IMR-90 (cell line): ENCODE results near the gene ILF2. TPM values are rescaled to one million over a fixed set of nuclear protein-coding genes. Genes with fewer than 3 reads are reported as not detected.

ENCODE experiments used
- ATAC-seq: fragments of 200-7000 bp; cut with Tn5 transposase; 2 replicates; pipeline ENCODE4 v1.9.1; 2020; ENCODE audit warnings: low read depth, mild to moderate bottlenecking, moderate library complexity
- BruUV-seq: library from RNA; stranded (reverse); fragments of 400-500 nt; replicated peaks from 2 replicates; lab custom pipeline; 2021; lab: Mats Ljungman, UMichigan
- CTCF ChIA-PET: fragments of 300-600 bp; formaldehyde crosslinking; extraction: SDS; loops from one replicate; lab custom pipeline; 2021; ENCODE audit warnings: antibody characterized with exemption; lab: Yijun Ruan, JAX
- POLR2A ChIA-PET: fragments of 300-600 bp; sonication (Branson Sonifier 250); formaldehyde crosslinking; loops from one replicate; lab custom pipeline; 2022; ENCODE audit warnings: antibody characterized with exemption; ENCODE audit not compliant: unreplicated experiment; lab: Charles Lee
- DNase-seq: peaks from one replicate; pipeline ENCODE4 v3.0.0; 2013
- H2AFZ ChIP-seq: replicated peaks from 2 replicates; pipeline ENCODE3; 2013; ENCODE audit warnings: low read length, mild to moderate bottlenecking; ENCODE audit not compliant: poor library complexity
- H2AK5ac ChIP-seq: 2 replicates; pipeline ENCODE4 v1.6.1; 2013; ENCODE audit warnings: low read depth, low read length, inconsistent platforms
- H2AK9ac ChIP-seq: replicated peaks from 2 replicates; pipeline ENCODE3; 2013; ENCODE audit warnings: mild to moderate bottlenecking, low read depth, low read length, moderate library complexity; ENCODE audit not compliant: poor library complexity
- H2BK120ac ChIP-seq: 2 replicates; pipeline ENCODE4 v1.6.1; 2013; ENCODE audit warnings: low read depth, low read length, inconsistent platforms
- H2BK15ac ChIP-seq: 3 replicates; pipeline ENCODE4 v1.6.1; 2013; ENCODE audit warnings: low read depth, low read length, inconsistent platforms
- H2BK20ac ChIP-seq: 2 replicates; pipeline ENCODE4 v1.6.1; 2013; ENCODE audit warnings: low read depth, mild to moderate bottlenecking, inconsistent platforms, low read length, moderate library complexity
- H2BK5ac ChIP-seq: 2 replicates; pipeline ENCODE4 v1.6.1; 2013; ENCODE audit warnings: mild to moderate bottlenecking, low read depth, low read length, inconsistent platforms; ENCODE audit not compliant: poor library complexity, severe bottlenecking
- H3K14ac ChIP-seq: replicated peaks from 2 replicates; pipeline ENCODE4 v1.6.1; 2013; ENCODE audit warnings: low read depth, low read length, inconsistent platforms
- H3K18ac ChIP-seq: 2 replicates; pipeline ENCODE4 v1.6.1; 2013; ENCODE audit warnings: low read depth, low read length, control low read depth
- H3K23ac ChIP-seq: 2 replicates; pipeline ENCODE4 v1.6.1; 2013; ENCODE audit warnings: low read depth, low read length, inconsistent platforms
- H3K27ac ChIP-seq: 2 replicates; pipeline ENCODE4 v1.5.1; 2013; ENCODE audit warnings: mild to moderate bottlenecking, control low read depth, low read length; ENCODE audit not compliant: insufficient read depth
- H3K27me3 ChIP-seq: 2 replicates; pipeline ENCODE4 v1.6.1; 2013; ENCODE audit warnings: low read length; ENCODE audit not compliant: control insufficient read depth, insufficient read depth
- H3K36me3 ChIP-seq: 2 replicates; pipeline ENCODE4 v1.6.1; 2013; ENCODE audit warnings: low read length, mixed read lengths; ENCODE audit not compliant: control insufficient read depth, insufficient read depth
- H3K4ac ChIP-seq: 2 replicates; pipeline ENCODE4 v1.6.1; 2013; ENCODE audit warnings: low read depth, low read length, inconsistent platforms
- H3K4me1 ChIP-seq: 2 replicates; pipeline ENCODE4 v1.6.1; 2013; ENCODE audit warnings: low read length, mixed read lengths; ENCODE audit not compliant: control insufficient read depth, insufficient read depth
- H3K4me2 ChIP-seq: 2 replicates; pipeline ENCODE4 v1.6.1; 2013; ENCODE audit warnings: low read depth, mild to moderate bottlenecking, control low read depth, low read length, moderate library complexity
- H3K4me3 ChIP-seq: 2 replicates; pipeline ENCODE4 v1.5.1; 2013; ENCODE audit warnings: low read depth, mild to moderate bottlenecking, control low read depth, low read length, moderate library complexity; ENCODE audit not compliant: insufficient read depth
- H3K56ac ChIP-seq: 2 replicates; pipeline ENCODE4 v1.6.1; 2013; ENCODE audit warnings: low read length, inconsistent platforms; ENCODE audit not compliant: insufficient read depth; ENCODE audit errors: extremely low read depth
- H3K79me1 ChIP-seq, 2 experiments: 2 replicates each; pipeline ENCODE4 v1.6.1; 2013; ENCODE audit warnings: low read length in 2 of 2, inconsistent platforms in 1 of 2, low read depth in 1 of 2
- H3K9ac ChIP-seq: 2 replicates; pipeline ENCODE4 v1.6.1; 2013; ENCODE audit warnings: low read depth, low read length, control low read depth
- H3K9me1 ChIP-seq: 2 replicates; pipeline ENCODE4 v1.6.1; 2013; ENCODE audit warnings: low read length, inconsistent platforms; ENCODE audit not compliant: insufficient read depth
- H3K9me3 ChIP-seq: 2 replicates; pipeline ENCODE4 v1.6.1; 2013; ENCODE audit warnings: low read length; ENCODE audit not compliant: control insufficient read depth, insufficient read depth
- H4K20me1 ChIP-seq: 2 replicates; pipeline ENCODE4 v1.6.1; 2013; ENCODE audit warnings: low read length, inconsistent platforms; ENCODE audit not compliant: insufficient read depth
- H4K5ac ChIP-seq: 2 replicates; pipeline ENCODE4 v1.6.1; 2013; ENCODE audit warnings: mild to moderate bottlenecking, low read depth, low read length, control low read depth
- H4K8ac ChIP-seq, 2 experiments: 2 replicates each; pipeline ENCODE4 v1.6.1; 2013; ENCODE audit warnings: low read depth in 2 of 2, low read length in 2 of 2, control low read depth in 1 of 2, inconsistent platforms in 1 of 2
- H4K91ac ChIP-seq: 2 replicates; pipeline ENCODE4 v1.6.1; 2013; ENCODE audit warnings: low read depth, low read length, inconsistent platforms; ENCODE audit not compliant: insufficient read depth
- SMC3 ChIP-seq: fragments of 150-350 bp; IDR thresholded peaks from 2 replicates; pipeline ENCODE4 v1.6.1; 2016; ENCODE audit warnings: low read depth, mild to moderate bottlenecking, antibody characterized with exemption, low read length, moderate library complexity
- WGBS, 2 experiments: methylation state at CpG; one replicate each; pipeline versions ENCODE4 v1.1.5 to v1.1.7; 2013; ENCODE audit warnings: missing lambda C conversion rate in 2 of 2; ENCODE audit not compliant: insufficient read length in 1 of 2; ENCODE audit errors: extremely low coverage in 2 of 2; 5-methylcytosine and 5-hydroxymethylcytosine counted together
- dilution Hi-C: fragments of 300-500 bp; cut with HindIII; formaldehyde crosslinking; loops from one replicate; pipeline ENCODE4 v1.14.3; 2018; ENCODE audit warnings: low sequenced_read_pairs; ENCODE audit not compliant: unreplicated experiment
- in situ Hi-C: fragments of 300-500 bp; cut with MboI; formaldehyde crosslinking; loops from 3 replicates; pipeline ENCODE4 v1.14.3; 2019; ENCODE audit warnings: low sequenced_read_pairs, inconsistent platforms, mixed read lengths
- intact Hi-C: fragments of 100-400 bp; cut with micrococcal nuclease; formaldehyde crosslinking; loops from 2 replicates; pipeline ENCODE4 v1.10.0; 2022
- polyA plus RNA-seq, 3 experiments: library from polyadenylated mRNA; depleted of rRNA; stranded (reverse); fragments of >200 nt; gene quantifications; 2 replicates each; pipeline ENCODE4 v1.2.3, GENCODE V29; 2012; ENCODE audit warnings: low replicate concordance in 1 of 3
- total RNA-seq: library from RNA; depleted of rRNA; stranded (reverse); fragments of >200 nt; gene quantifications from 2 replicates; pipeline ENCODE4 v1.2.3, GENCODE V29; 2012

Gene ILF2
- total and polyA plus RNA-seq, 2 of the 4 experiments (the other 2 are of a cell fraction), result 273 to 504 TPM

DNA sequence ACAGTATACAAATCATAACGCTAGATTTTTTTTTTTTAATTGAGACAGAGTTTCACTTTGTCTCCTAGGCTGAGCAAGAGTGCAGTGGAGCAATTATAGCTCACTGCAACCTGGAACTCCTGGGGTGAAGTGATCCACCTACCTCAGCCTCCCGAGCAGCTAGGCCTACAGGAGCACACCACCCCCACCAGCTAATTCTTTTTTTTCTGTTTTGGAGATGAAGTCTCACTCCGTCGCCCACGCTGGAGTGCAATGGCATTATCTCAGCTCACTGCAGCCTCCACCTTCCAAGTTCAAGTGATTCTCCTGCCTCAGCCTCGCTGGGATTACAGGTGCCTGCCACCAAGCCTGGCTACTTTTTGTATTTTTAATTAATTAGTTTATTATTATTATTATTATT lies 29.0 kb upstream of the ILF2 start:
- Histone ChIP-seq H3K9ac (no peak overlapping the region), H4K8ac (no peak overlapping the region), H2AK9ac (no peak overlapping the region), H3K14ac (no peak overlapping the region), H2BK120ac (no peak overlapping the region), H2BK15ac (no peak overlapping the region), H3K4me3 (no peak overlapping the region), H3K4ac (no peak overlapping the region), H2AFZ (no peak overlapping the region), H3K56ac (no peak overlapping the region), H3K27me3 (0 out of 2 replicates have a peak, but pooled peaks cover 2% of the 10 kb centered on the region), H3K18ac (no peak overlapping the region), H3K36me3 (no peaks in the 10 kb centered on the region), H2BK5ac (no peak overlapping the region), H3K23ac (no peak overlapping the region), H2AK5ac (no peak overlapping the region), H4K91ac (no peak overlapping the region), H3K9me3 (no peaks in the 10 kb centered on the region), H3K27ac (no peak overlapping the region), H4K5ac (no peak overlapping the region), H4K20me1 (no peaks in the 10 kb centered on the region), H3K4me2 (no peak overlapping the region), H3K79me1 (no peaks in the 10 kb centered on the region), H3K4me1 (peaks cover 2% of the 10 kb centered on the region), H2BK20ac (no peak overlapping the region), H3K9me1 (no peaks in the 10 kb centered on the region)
- ATAC-seq (no peak), DNase-seq (no peak)
- dilution Hi-C loops, result no loop called here
- WGBS, 2 experiments, result 80% methylated on average over 1 of the region's 6 CpGs; no CpG with 5 or more reads in 1 of the 2 experiments
- ChIA-PET CTCF (no interaction called here), POLR2A (no interaction called here)
- no peak for TF ChIP-seq SMC3
- intact Hi-C loops, result loop anchor here (1.0 kb wide), 1 partner anchor 22 kb away; no protein-coding TSS in a partner anchor
- in situ Hi-C loops, result no loop called here
- BruUV-seq, result no TSS peak
